WTC11 (cell line): Measurements from ENCODE around the gene DFFB. TPM values are rescaled to one million over a fixed set of nuclear protein-coding genes. Genes with fewer than 3 reads are reported as not detected.

ENCODE experiments used
- ATAC-seq: fragments of 200-7000 bp; cut with Tn5 transposase; 2 replicates; pipeline ENCODE4 v1.10.0; 2021; ENCODE audit warnings: mild to moderate bottlenecking, moderate library complexity
- CTCF ChIA-PET: fragments of 300-600 bp; sonication (Branson Sonifier 250); formaldehyde crosslinking; loops from one replicate; lab custom pipeline; 2021; ENCODE audit warnings: antibody characterized with exemption; lab: Charles Lee
- POLR2A ChIA-PET: fragments of 350-600 bp; sonication (Branson Sonifier 250); formaldehyde crosslinking; loops from one replicate; lab custom pipeline; 2021; ENCODE audit warnings: antibody characterized with exemption; lab: Charles Lee
- DNase-seq: peaks from one replicate; pipeline ENCODE4 v3.0.0; 2021; ENCODE audit warnings: low spot score
- H3K27ac Mint-ChIP-seq: 2 replicates; pipeline ENCODE4 v1.8.0; 2021; ENCODE audit warnings: mixed read lengths
- H3K27me3 Mint-ChIP-seq: 2 replicates; pipeline ENCODE4 v1.8.0; 2021; ENCODE audit warnings: low read depth, mild to moderate bottlenecking, moderate library complexity, mixed read lengths
- H3K36me3 Mint-ChIP-seq: 2 replicates; pipeline ENCODE4 v1.8.0; 2021; ENCODE audit warnings: mixed read lengths
- H3K4me1 Mint-ChIP-seq: 2 replicates; pipeline ENCODE4 v1.8.0; 2022; ENCODE audit warnings: mixed read lengths
- H3K4me3 Mint-ChIP-seq: 2 replicates; pipeline ENCODE4 v1.8.0; 2021; ENCODE audit warnings: mild to moderate bottlenecking, moderate library complexity, mixed read lengths
- H3K9me3 Mint-ChIP-seq: 2 replicates; pipeline ENCODE4 v1.8.0; 2021; ENCODE audit warnings: mixed read lengths
- NR1H2 ChIP-seq: sonication (generic); formaldehyde crosslinking; IDR thresholded peaks from 2 replicates; pipeline ENCODE4 v1.9.0; 2021; ENCODE audit warnings: mild to moderate bottlenecking, moderate library complexity, missing genetic modification reagents
- PRDM15 ChIP-seq: sonication (generic); formaldehyde crosslinking; IDR thresholded peaks from 2 replicates; pipeline ENCODE4 v1.8.0; 2022; ENCODE audit warnings: missing genetic modification reagents
- TEAD4 ChIP-seq: sonication (generic); formaldehyde crosslinking; IDR thresholded peaks from 2 replicates; pipeline ENCODE4 v1.8.0; 2022; ENCODE audit warnings: mild to moderate bottlenecking, missing genetic modification reagents
- ZNF121 ChIP-seq: sonication (generic); formaldehyde crosslinking; IDR thresholded peaks from 2 replicates; pipeline ENCODE4 v1.8.0; 2023; ENCODE audit warnings: missing genetic modification reagents
- ZNF138 ChIP-seq: sonication (generic); formaldehyde crosslinking; conservative IDR thresholded peaks from 2 replicates; pipeline ENCODE4 v1.8.1; 2022; ENCODE audit warnings: mild to moderate bottlenecking, moderate library complexity, missing genetic modification reagents
- ZNF219 ChIP-seq: sonication (generic); formaldehyde crosslinking; IDR thresholded peaks from 2 replicates; pipeline ENCODE4 v1.8.0; 2023; ENCODE audit warnings: missing genetic modification reagents, mild to moderate bottlenecking, borderline replicate concordance
- ZNF232 ChIP-seq: sonication (generic); formaldehyde crosslinking; IDR thresholded peaks from 2 replicates; pipeline ENCODE4 v1.8.0; 2022; ENCODE audit warnings: mild to moderate bottlenecking, missing genetic modification reagents
- ZNF396 ChIP-seq: fragments of 250-450 bp; sonication (Bioruptor Pico); IDR thresholded peaks from 2 replicates; pipeline ENCODE4 v1.8.0; 2021; ENCODE audit warnings: mild to moderate bottlenecking, moderate library complexity, borderline replicate concordance
- total RNA-seq: library from RNA; stranded (reverse); gene quantifications from 3 replicates; pipeline ENCODE4 v1.2.3, GENCODE V29; 2021
- TF ChIP-seq, protein P1 (sequence below): sonication (generic); formaldehyde crosslinking; IDR thresholded peaks from 2 replicates; pipeline ENCODE4 v1.8.0; 2023; ENCODE audit warnings: mild to moderate bottlenecking, missing genetic modification reagents
- TF ChIP-seq, protein P2 (sequence below): sonication (generic); formaldehyde crosslinking; IDR thresholded peaks from 2 replicates; pipeline ENCODE4 v1.8.0; 2023; ENCODE audit warnings: missing genetic modification reagents, mild to moderate bottlenecking, borderline replicate concordance
- TF ChIP-seq, protein P3 (sequence below): sonication (generic); formaldehyde crosslinking; IDR thresholded peaks from 2 replicates; pipeline ENCODE4 v1.8.1; 2022; ENCODE audit warnings: low read depth, missing genetic modification reagents, borderline replicate concordance
- TF ChIP-seq, protein P4 (sequence below): sonication (generic); formaldehyde crosslinking; IDR thresholded peaks from 2 replicates; pipeline ENCODE4 v1.8.1; 2023; ENCODE audit warnings: mild to moderate bottlenecking, moderate library complexity, missing genetic modification reagents
- TF ChIP-seq, protein P5 (sequence below): sonication (generic); formaldehyde crosslinking; IDR thresholded peaks from 2 replicates; pipeline ENCODE4 v1.8.1; 2023; ENCODE audit warnings: mild to moderate bottlenecking, missing genetic modification reagents, borderline replicate concordance

The DFFB gene
- total RNA-seq, 1 experiment from 2014 or later, result 9.2 TPM

- TF ChIP-seq, protein P1, sequence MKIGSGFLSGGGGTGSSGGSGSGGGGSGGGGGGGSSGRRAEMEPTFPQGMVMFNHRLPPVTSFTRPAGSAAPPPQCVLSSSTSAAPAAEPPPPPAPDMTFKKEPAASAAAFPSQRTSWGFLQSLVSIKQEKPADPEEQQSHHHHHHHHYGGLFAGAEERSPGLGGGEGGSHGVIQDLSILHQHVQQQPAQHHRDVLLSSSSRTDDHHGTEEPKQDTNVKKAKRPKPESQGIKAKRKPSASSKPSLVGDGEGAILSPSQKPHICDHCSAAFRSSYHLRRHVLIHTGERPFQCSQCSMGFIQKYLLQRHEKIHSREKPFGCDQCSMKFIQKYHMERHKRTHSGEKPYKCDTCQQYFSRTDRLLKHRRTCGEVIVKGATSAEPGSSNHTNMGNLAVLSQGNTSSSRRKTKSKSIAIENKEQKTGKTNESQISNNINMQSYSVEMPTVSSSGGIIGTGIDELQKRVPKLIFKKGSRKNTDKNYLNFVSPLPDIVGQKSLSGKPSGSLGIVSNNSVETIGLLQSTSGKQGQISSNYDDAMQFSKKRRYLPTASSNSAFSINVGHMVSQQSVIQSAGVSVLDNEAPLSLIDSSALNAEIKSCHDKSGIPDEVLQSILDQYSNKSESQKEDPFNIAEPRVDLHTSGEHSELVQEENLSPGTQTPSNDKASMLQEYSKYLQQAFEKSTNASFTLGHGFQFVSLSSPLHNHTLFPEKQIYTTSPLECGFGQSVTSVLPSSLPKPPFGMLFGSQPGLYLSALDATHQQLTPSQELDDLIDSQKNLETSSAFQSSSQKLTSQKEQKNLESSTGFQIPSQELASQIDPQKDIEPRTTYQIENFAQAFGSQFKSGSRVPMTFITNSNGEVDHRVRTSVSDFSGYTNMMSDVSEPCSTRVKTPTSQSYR, result no peak
- TF ChIP-seq, protein P2, sequence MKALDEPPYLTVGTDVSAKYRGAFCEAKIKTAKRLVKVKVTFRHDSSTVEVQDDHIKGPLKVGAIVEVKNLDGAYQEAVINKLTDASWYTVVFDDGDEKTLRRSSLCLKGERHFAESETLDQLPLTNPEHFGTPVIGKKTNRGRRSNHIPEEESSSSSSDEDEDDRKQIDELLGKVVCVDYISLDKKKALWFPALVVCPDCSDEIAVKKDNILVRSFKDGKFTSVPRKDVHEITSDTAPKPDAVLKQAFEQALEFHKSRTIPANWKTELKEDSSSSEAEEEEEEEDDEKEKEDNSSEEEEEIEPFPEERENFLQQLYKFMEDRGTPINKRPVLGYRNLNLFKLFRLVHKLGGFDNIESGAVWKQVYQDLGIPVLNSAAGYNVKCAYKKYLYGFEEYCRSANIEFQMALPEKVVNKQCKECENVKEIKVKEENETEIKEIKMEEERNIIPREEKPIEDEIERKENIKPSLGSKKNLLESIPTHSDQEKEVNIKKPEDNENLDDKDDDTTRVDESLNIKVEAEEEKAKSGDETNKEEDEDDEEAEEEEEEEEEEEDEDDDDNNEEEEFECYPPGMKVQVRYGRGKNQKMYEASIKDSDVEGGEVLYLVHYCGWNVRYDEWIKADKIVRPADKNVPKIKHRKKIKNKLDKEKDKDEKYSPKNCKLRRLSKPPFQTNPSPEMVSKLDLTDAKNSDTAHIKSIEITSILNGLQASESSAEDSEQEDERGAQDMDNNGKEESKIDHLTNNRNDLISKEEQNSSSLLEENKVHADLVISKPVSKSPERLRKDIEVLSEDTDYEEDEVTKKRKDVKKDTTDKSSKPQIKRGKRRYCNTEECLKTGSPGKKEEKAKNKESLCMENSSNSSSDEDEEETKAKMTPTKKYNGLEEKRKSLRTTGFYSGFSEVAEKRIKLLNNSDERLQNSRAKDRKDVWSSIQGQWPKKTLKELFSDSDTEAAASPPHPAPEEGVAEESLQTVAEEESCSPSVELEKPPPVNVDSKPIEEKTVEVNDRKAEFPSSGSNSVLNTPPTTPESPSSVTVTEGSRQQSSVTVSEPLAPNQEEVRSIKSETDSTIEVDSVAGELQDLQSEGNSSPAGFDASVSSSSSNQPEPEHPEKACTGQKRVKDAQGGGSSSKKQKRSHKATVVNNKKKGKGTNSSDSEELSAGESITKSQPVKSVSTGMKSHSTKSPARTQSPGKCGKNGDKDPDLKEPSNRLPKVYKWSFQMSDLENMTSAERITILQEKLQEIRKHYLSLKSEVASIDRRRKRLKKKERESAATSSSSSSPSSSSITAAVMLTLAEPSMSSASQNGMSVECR (CRISPR knock-in tag), result no peak
- TF ChIP-seq NR1H2 (no peak), ZNF232 (CRISPR knock-in tag) (no peak), PRDM15 (CRISPR knock-in tag) (no peak), ZNF138 (CRISPR knock-in tag) (no peak), TEAD4 (CRISPR knock-in tag) (no peak), ZNF219 (CRISPR knock-in tag) (no peak), ZNF396 (no peak), ZNF121 (CRISPR knock-in tag) (no peak)
- TF ChIP-seq, protein P3, sequence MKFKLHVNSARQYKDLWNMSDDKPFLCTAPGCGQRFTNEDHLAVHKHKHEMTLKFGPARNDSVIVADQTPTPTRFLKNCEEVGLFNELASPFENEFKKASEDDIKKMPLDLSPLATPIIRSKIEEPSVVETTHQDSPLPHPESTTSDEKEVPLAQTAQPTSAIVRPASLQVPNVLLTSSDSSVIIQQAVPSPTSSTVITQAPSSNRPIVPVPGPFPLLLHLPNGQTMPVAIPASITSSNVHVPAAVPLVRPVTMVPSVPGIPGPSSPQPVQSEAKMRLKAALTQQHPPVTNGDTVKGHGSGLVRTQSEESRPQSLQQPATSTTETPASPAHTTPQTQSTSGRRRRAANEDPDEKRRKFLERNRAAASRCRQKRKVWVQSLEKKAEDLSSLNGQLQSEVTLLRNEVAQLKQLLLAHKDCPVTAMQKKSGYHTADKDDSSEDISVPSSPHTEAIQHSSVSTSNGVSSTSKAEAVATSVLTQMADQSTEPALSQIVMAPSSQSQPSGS, result no peak
- TF ChIP-seq, protein P4, sequence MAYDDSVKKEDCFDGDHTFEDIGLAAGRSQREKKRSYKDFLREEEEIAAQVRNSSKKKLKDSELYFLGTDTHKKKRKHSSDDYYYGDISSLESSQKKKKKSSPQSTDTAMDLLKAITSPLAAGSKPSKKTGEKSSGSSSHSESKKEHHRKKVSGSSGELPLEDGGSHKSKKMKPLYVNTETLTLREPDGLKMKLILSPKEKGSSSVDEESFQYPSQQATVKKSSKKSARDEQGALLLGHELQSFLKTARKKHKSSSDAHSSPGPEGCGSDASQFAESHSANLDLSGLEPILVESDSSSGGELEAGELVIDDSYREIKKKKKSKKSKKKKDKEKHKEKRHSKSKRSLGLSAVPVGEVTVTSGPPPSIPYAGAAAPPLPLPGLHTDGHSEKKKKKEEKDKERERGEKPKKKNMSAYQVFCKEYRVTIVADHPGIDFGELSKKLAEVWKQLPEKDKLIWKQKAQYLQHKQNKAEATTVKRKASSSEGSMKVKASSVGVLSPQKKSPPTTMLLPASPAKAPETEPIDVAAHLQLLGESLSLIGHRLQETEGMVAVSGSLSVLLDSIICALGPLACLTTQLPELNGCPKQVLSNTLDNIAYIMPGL (CRISPR knock-in tag), result no peak
- TF ChIP-seq, protein P5, sequence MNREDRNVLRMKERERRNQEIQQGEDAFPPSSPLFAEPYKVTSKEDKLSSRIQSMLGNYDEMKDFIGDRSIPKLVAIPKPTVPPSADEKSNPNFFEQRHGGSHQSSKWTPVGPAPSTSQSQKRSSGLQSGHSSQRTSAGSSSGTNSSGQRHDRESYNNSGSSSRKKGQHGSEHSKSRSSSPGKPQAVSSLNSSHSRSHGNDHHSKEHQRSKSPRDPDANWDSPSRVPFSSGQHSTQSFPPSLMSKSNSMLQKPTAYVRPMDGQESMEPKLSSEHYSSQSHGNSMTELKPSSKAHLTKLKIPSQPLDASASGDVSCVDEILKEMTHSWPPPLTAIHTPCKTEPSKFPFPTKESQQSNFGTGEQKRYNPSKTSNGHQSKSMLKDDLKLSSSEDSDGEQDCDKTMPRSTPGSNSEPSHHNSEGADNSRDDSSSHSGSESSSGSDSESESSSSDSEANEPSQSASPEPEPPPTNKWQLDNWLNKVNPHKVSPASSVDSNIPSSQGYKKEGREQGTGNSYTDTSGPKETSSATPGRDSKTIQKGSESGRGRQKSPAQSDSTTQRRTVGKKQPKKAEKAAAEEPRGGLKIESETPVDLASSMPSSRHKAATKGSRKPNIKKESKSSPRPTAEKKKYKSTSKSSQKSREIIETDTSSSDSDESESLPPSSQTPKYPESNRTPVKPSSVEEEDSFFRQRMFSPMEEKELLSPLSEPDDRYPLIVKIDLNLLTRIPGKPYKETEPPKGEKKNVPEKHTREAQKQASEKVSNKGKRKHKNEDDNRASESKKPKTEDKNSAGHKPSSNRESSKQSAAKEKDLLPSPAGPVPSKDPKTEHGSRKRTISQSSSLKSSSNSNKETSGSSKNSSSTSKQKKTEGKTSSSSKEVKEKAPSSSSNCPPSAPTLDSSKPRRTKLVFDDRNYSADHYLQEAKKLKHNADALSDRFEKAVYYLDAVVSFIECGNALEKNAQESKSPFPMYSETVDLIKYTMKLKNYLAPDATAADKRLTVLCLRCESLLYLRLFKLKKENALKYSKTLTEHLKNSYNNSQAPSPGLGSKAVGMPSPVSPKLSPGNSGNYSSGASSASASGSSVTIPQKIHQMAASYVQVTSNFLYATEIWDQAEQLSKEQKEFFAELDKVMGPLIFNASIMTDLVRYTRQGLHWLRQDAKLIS (CRISPR knock-in tag), result no peak
- Mint-ChIP-seq H3K4me3 (no peak overlapping the region), H3K9me3 (peaks cover 85% of the 10 kb centered on the region), H3K27ac (no peak overlapping the region), H3K4me1 (no peaks in the 10 kb centered on the region), H3K36me3 (peaks cover 72% of the 10 kb centered on the region), H3K27me3 (peaks cover 26% of the 10 kb centered on the region)
- ChIA-PET POLR2A (no interaction called here), CTCF (no interaction called here)
- DNase-seq (no peak), ATAC-seq (no peak)
Measured at GRCh38 chr1:3929126-3929525, 71.8 kb downstream of the DFFB start.
